Mucosa of stomach (tissue), 1 donor: ENCODE results near the gene NUPR1.
"Not testable (repeated sequence)": the region's sequence is repeated elsewhere in the genome, so short reads cannot be mapped to it uniquely, and the experiment has no call there.

ENCODE experiments used
- H3K27me3 ChIP-seq: one replicate; pipeline ENCODE4 v1.7.0; 2013; ENCODE audit warnings: mild to moderate bottlenecking, low read length; ENCODE audit not compliant: control insufficient read depth, insufficient read depth
- H3K36me3 ChIP-seq: one replicate; pipeline ENCODE4 v1.7.0; 2013; ENCODE audit warnings: low read length; ENCODE audit not compliant: control insufficient read depth, insufficient read depth
- H3K4me1 ChIP-seq: one replicate; pipeline ENCODE4 v1.7.0; 2013; ENCODE audit warnings: mild to moderate bottlenecking, low read length; ENCODE audit not compliant: control insufficient read depth, insufficient read depth
- H3K4me3 ChIP-seq: one replicate; pipeline ENCODE4 v1.7.0; 2013; ENCODE audit warnings: low read length
- H3K9ac ChIP-seq: one replicate; pipeline ENCODE4 v1.7.0; 2013; ENCODE audit warnings: mild to moderate bottlenecking, low read length, moderate library complexity
- H3K9me3 ChIP-seq: one replicate; pipeline ENCODE4 v1.7.0; 2013; ENCODE audit warnings: mild to moderate bottlenecking, low read length, moderate library complexity; ENCODE audit not compliant: control insufficient read depth
- donor health status: Pancreatic carcinoma.

The NUPR1 gene

GRCh38 chr16:28569021-28569420 lies 30.2 kb upstream of the NUPR1 start:
- Histone ChIP-seq H3K9me3 (no peaks in the 10 kb centered on the region), H3K4me3 (no peak overlapping the region), H3K36me3 (no peaks in the 10 kb centered on the region), H3K9ac (no peak overlapping the region), H3K27me3 (no peaks in the 10 kb centered on the region), H3K4me1 (no peaks in the 10 kb centered on the region)

- Histone ChIP-seq H3K36me3 (no peaks in the 10 kb centered on the region), H3K4me1 (no peaks in the 10 kb centered on the region), H3K27me3 (no peaks in the 10 kb centered on the region), H3K9me3 (no peaks in the 10 kb centered on the region), H3K4me3 (no peak overlapping the region), H3K9ac (no peak overlapping the region)
These were observed 28.5 kb upstream of the NUPR1 start for GRCh38 chr16:28567292-28567691.

GRCh38 chr16:28566233-28566925 lies 27.6 kb upstream of the NUPR1 start:
- H3K4me1 ChIP-seq, H3K9ac ChIP-seq, H3K36me3 ChIP-seq, H3K9me3 ChIP-seq, H3K27me3 ChIP-seq, H3K4me3 ChIP-seq: not testable (repeated sequence)

- H3K9me3 ChIP-seq = no peaks in the 10 kb centered on the region
- H3K36me3 ChIP-seq = no peaks in the 10 kb centered on the region
- H3K4me1 ChIP-seq = no peaks in the 10 kb centered on the region
- no peak overlapping the region for H3K4me3 ChIP-seq
- no peak overlapping the region for H3K9ac ChIP-seq
- H3K27me3 ChIP-seq = no peaks in the 10 kb centered on the region
These were observed 24.4 kb upstream of the NUPR1 start for GRCh38 chr16:28563218-28563617.

GRCh38 chr16:28562199-28562598 lies 23.4 kb upstream of the NUPR1 start:
- Histone ChIP-seq H3K9ac (no peak overlapping the region), H3K36me3 (no peaks in the 10 kb centered on the region)

GRCh38 chr16:28561557-28562187 lies 22.9 kb upstream of the NUPR1 start:
- no peaks in the 10 kb centered on the region for H3K9me3 ChIP-seq
- no peak overlapping the region for H3K9ac ChIP-seq
- no peaks in the 10 kb centered on the region for H3K36me3 ChIP-seq
- H3K4me1 ChIP-seq = no peaks in the 10 kb centered on the region
- no peaks in the 10 kb centered on the region for H3K27me3 ChIP-seq
- H3K4me3 ChIP-seq = no peak overlapping the region

More at GRCh38 chr16:28562199-28562598, 23.4 kb upstream of the NUPR1 start:
- no peaks in the 10 kb centered on the region for H3K27me3 ChIP-seq
- H3K4me1 ChIP-seq = no peaks in the 10 kb centered on the region
- no peaks in the 10 kb centered on the region for H3K9me3 ChIP-seq
- H3K4me3 ChIP-seq = no peak overlapping the region

- Histone ChIP-seq H3K9me3 (no peaks in the 10 kb centered on the region), H3K36me3 (no peaks in the 10 kb centered on the region), H3K27me3 (no peaks in the 10 kb centered on the region), H3K4me3 (no peak overlapping the region), H3K9ac (no peak overlapping the region), H3K4me1 (peaks cover 5% of the 10 kb centered on the region)
These were observed 19.7 kb upstream of the NUPR1 start for GRCh38 chr16:28558456-28558855.

- H3K27me3 ChIP-seq = no peaks in the 10 kb centered on the region
- peaks cover 5% of the 10 kb centered on the region for H3K4me1 ChIP-seq
- H3K36me3 ChIP-seq = no peaks in the 10 kb centered on the region
- no peak overlapping the region for H3K9ac ChIP-seq
- H3K4me3 ChIP-seq = no peak overlapping the region
- H3K9me3 ChIP-seq = no peaks in the 10 kb centered on the region
These were observed 18.1 kb upstream of the NUPR1 start for GRCh38 chr16:28556914-28557320.

GRCh38 chr16:28555561-28555960 lies 16.8 kb upstream of the NUPR1 start:
- no peak overlapping the region for H3K4me3 ChIP-seq
- H3K36me3 ChIP-seq = no peaks in the 10 kb centered on the region
- H3K4me1 ChIP-seq = peaks cover 5% of the 10 kb centered on the region
- H3K27me3 ChIP-seq = no peaks in the 10 kb centered on the region
- no peak overlapping the region for H3K9ac ChIP-seq
- no peaks in the 10 kb centered on the region for H3K9me3 ChIP-seq

GRCh38 chr16:28554634-28555423 lies 16.1 kb upstream of the NUPR1 start:
- Histone ChIP-seq H3K36me3 (no peaks in the 10 kb centered on the region), H3K9me3 (no peaks in the 10 kb centered on the region), H3K9ac (peak overlapping the region; percentile 29), H3K4me3 (no peak overlapping the region), H3K27me3 (no peaks in the 10 kb centered on the region), H3K4me1 (peaks cover 5% of the 10 kb centered on the region)

GRCh38 chr16:28553776-28554633 lies 15.2 kb upstream of the NUPR1 start, which contains the start of gene SGF29:
Gene SGF29 (plus strand): TSS chr16:28553920. CDS start chr16:28581070, 27,150 bp downstream.
- Histone ChIP-seq H3K9me3 (no peaks in the 10 kb centered on the region), H3K4me3 (peak within 1 kb of the TSS; percentile 56), H3K4me1 (peaks cover 5% of the 10 kb centered on the region), H3K36me3 (no peaks in the 10 kb centered on the region), H3K27me3 (no peaks in the 10 kb centered on the region), H3K9ac (peak within 1 kb of the TSS; percentile 75)
